Neural progenitor cell (in vitro differentiated cells): ENCODE data around the gene CTIF. TPM values are rescaled to one million over a fixed set of nuclear protein-coding genes. Genes with fewer than 3 reads are reported as not detected.

Experiments
- DNase-seq: peaks from one replicate; pipeline ENCODE4 v3.0.0-alpha.2; 2016; ENCODE audit warnings: low spot score
- H2AFZ ChIP-seq: fragments of 200-600 bp; sonication (generic); replicated peaks from 2 replicates; pipeline ENCODE4 v1.6.1; 2016; ENCODE audit warnings: antibody characterized with exemption
- H3F3A ChIP-seq: fragments of 200-600 bp; sonication (generic); 2 replicates; pipeline ENCODE4 v1.6.1; 2016; ENCODE audit warnings: antibody characterized with exemption, low read depth
- H3K27ac ChIP-seq: fragments of 200-600 bp; sonication (generic); 2 replicates; pipeline ENCODE4 v1.5.1; 2016; ENCODE audit warnings: mild to moderate bottlenecking
- H3K27me3 ChIP-seq: fragments of 200-600 bp; sonication (generic); 2 replicates; pipeline ENCODE4 v1.6.1; 2016; ENCODE audit warnings: mild to moderate bottlenecking, moderate library complexity
- H3K36me3 ChIP-seq: fragments of 200-600 bp; sonication (generic); 2 replicates; pipeline ENCODE4 v1.5.1; 2016
- H3K4me1 ChIP-seq: fragments of 200-600 bp; sonication (generic); 2 replicates; pipeline ENCODE4 v1.6.1; 2016; ENCODE audit warnings: mixed run types
- H3K4me2 ChIP-seq: fragments of 200-600 bp; sonication (generic); 2 replicates; pipeline ENCODE4 v1.6.1; 2016
- H3K4me3 ChIP-seq: fragments of 200-600 bp; sonication (generic); 2 replicates; pipeline ENCODE4 v1.5.1; 2016
- H3K79me2 ChIP-seq: fragments of 200-600 bp; sonication (generic); 2 replicates; pipeline ENCODE4 v1.6.1; 2016; ENCODE audit warnings: low read depth
- H3K9ac ChIP-seq: fragments of 200-600 bp; sonication (generic); 2 replicates; pipeline ENCODE4 v1.6.1; 2016
- H3K9me3 ChIP-seq: fragments of 200-600 bp; sonication (generic); 2 replicates; pipeline ENCODE4 v1.5.1; 2016; ENCODE audit warnings: low read depth
- H4K20me1 ChIP-seq: fragments of 200-600 bp; sonication (generic); 2 replicates; pipeline ENCODE4 v1.6.1; 2016; ENCODE audit warnings: low read depth
- H3K27ac Mint-ChIP-seq: 3 replicates; pipeline ENCODE4 v1.8.0; 2021; ENCODE audit warnings: mixed read lengths
- H3K27me3 Mint-ChIP-seq: 2 replicates; pipeline ENCODE4 v1.8.0; 2022; ENCODE audit warnings: low read depth, mild to moderate bottlenecking, inconsistent platforms, moderate library complexity, mixed read lengths; ENCODE audit not compliant: insufficient read depth
- H3K36me3 Mint-ChIP-seq: 3 replicates; pipeline ENCODE4 v1.8.0; 2021; ENCODE audit warnings: mixed read lengths
- H3K4me1 Mint-ChIP-seq: 3 replicates; pipeline ENCODE4 v1.8.0; 2021; ENCODE audit warnings: mixed read lengths
- H3K4me3 Mint-ChIP-seq: 3 replicates; pipeline ENCODE4 v1.8.0; 2021; ENCODE audit warnings: mild to moderate bottlenecking, moderate library complexity, mixed read lengths
- H3K9me3 Mint-ChIP-seq: 3 replicates; pipeline ENCODE4 v1.8.0; 2020; ENCODE audit warnings: mixed read lengths
- CTCF ChIP-seq: fragments of 200-600 bp; sonication (generic); IDR thresholded peaks from 2 replicates; pipeline ENCODE4 v1.5.1; 2017; ENCODE audit warnings: antibody characterized with exemption, mild to moderate bottlenecking
- EZH2 ChIP-seq: fragments of 200-600 bp; sonication (generic); IDR thresholded peaks from 2 replicates; pipeline ENCODE4 v1.6.1; 2017; ENCODE audit warnings: antibody characterized with exemption, mild to moderate bottlenecking, moderate library complexity
- EZH2phosphoT487 ChIP-seq: fragments of 200-600 bp; sonication (generic); IDR thresholded peaks from 2 replicates; pipeline ENCODE4 v1.6.1; 2017; ENCODE audit warnings: antibody characterized with exemption
- total RNA-seq: library from RNA; depleted of rRNA; stranded (reverse); fragments of >200 nt; gene quantifications from 2 replicates; pipeline ENCODE4 v1.2.3, GENCODE V29; 2015; ENCODE audit warnings: low replicate concordance

CTIF gene
- total RNA-seq, 1 donor from 2014 or later, result 17.6 TPM

- Histone ChIP-seq H3K79me2 (no peaks in the 10 kb centered on the region), H3K4me1 (peaks cover 4% of the 10 kb centered on the region), H3K27ac (no peak overlapping the region), H4K20me1 (no peaks in the 10 kb centered on the region), H3K4me2 (no peak overlapping the region), H3K9me3 (no peaks in the 10 kb centered on the region), H2AFZ (no peak overlapping the region), H3K36me3 (no peaks in the 10 kb centered on the region), H3F3A (no peaks in the 10 kb centered on the region), H3K9ac (no peak overlapping the region), H3K27me3 (no peaks in the 10 kb centered on the region), H3K4me3 (no peak overlapping the region)
- TF ChIP-seq EZH2phosphoT487, result no peak
- no peak for TF ChIP-seq CTCF
- no peak for TF ChIP-seq EZH2
- Mint-ChIP-seq H3K27me3 (peaks cover 3% of the 10 kb centered on the region), H3K4me3 (no peak overlapping the region), H3K36me3 (peaks cover 3% of the 10 kb centered on the region), H3K4me1 (peaks cover 31% of the 10 kb centered on the region), H3K27ac (no peak overlapping the region), H3K9me3 (no peaks in the 10 kb centered on the region)
- DNase-seq, result no peak
Observed at GRCh38 chr18:48774941-48775340, 236.1 kb downstream of the CTIF start.

DNA sequence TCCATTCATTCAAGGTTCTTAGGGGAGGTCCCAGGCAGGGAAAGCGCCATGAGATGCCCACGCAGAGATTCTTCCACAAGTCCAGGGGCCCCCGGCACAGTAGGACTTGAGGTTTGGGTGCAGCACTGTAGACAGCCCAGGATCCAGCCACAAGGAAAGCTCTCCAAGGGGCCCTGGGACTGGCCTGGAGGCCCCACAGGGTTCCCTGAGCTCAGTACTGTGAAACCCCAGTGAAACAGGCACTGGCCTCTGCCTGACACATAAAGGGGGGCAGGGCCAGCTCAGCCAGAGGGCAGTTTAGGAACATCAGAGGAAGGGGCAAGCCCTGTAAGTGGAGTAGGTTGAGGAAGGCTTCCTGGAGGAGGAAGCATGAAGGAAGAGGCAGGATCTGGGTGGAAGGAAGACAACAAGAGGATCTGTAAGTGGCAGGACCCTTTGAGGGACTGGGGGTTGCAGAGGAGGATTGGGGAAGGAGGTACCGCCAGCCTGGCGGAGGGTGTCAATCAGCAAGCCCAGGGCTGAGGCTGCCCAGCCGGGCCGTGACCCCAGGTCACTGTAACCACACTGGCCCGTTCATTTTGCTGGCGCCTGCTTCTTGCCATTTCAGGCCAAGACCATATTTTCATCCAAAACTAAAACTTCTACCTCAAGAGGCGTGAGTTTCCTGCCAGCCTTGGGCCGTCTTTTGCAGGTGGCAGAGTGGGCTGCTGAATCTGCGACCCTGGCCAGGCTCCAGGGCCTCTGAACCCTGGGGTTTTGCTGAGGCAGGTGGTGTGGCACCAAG, 236.7 kb downstream of the CTIF start:
- Histone ChIP-seq H3K4me1 (peaks cover 5% of the 10 kb centered on the region), H3K36me3 (no peaks in the 10 kb centered on the region), H3K9ac (no peak overlapping the region), H2AFZ (no peak overlapping the region), H3K4me2 (no peak overlapping the region), H3K27ac (no peak overlapping the region), H3K79me2 (no peaks in the 10 kb centered on the region), H3F3A (no peaks in the 10 kb centered on the region), H3K9me3 (no peaks in the 10 kb centered on the region), H4K20me1 (no peaks in the 10 kb centered on the region), H3K27me3 (no peaks in the 10 kb centered on the region), H3K4me3 (no peak overlapping the region)
- Mint-ChIP-seq H3K4me3 (no peak overlapping the region), H3K9me3 (no peaks in the 10 kb centered on the region), H3K27ac (no peak overlapping the region), H3K27me3 (peaks cover 4% of the 10 kb centered on the region), H3K36me3 (peaks cover 3% of the 10 kb centered on the region), H3K4me1 (peaks cover 37% of the 10 kb centered on the region)
- no peak for TF ChIP-seq EZH2phosphoT487
- no peak for TF ChIP-seq EZH2
- no peak for DNase-seq

GRCh38 chr18:48776156-48776555, 237.3 kb downstream of the CTIF start:
- Histone ChIP-seq H2AFZ (no peak overlapping the region), H3K9me3 (no peaks in the 10 kb centered on the region), H3K27me3 (no peaks in the 10 kb centered on the region), H3K36me3 (no peaks in the 10 kb centered on the region), H3K4me2 (no peak overlapping the region), H3K79me2 (no peaks in the 10 kb centered on the region), H3K4me3 (no peak overlapping the region), H3K27ac (no peak overlapping the region), H4K20me1 (no peaks in the 10 kb centered on the region), H3K4me1 (peaks cover 11% of the 10 kb centered on the region), H3K9ac (no peak overlapping the region), H3F3A (no peaks in the 10 kb centered on the region)
- Mint-ChIP-seq H3K9me3 (no peaks in the 10 kb centered on the region), H3K27me3 (peaks cover 10% of the 10 kb centered on the region), H3K36me3 (peaks cover 3% of the 10 kb centered on the region), H3K4me3 (no peak overlapping the region), H3K27ac (no peak overlapping the region), H3K4me1 (peaks cover 43% of the 10 kb centered on the region)
- DNase-seq, result no peak
- TF ChIP-seq EZH2 (no peak), EZH2phosphoT487 (no peak), CTCF (no peak)

DNA sequence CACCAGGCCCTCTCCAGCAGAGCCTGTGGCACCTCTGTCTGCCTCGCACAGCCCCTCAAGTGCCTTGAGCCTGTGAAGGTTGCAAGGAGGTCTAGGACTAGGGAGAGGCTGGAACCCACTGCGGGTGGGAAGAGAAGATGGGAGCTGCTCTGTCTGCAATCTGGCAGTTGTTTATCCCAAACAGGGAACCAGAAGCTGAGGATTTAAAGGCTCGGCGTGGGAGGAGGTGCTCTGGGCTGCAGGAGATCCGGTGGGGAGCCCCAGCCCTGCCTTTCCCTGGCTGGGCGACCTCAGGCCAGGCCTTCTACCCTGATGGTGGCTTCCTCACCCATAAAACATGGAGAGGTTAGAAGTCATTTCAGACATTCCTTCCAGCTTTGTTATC, 237.8 kb downstream of the CTIF start:
- Histone ChIP-seq H3K79me2 (no peaks in the 10 kb centered on the region), H3K27me3 (no peaks in the 10 kb centered on the region), H2AFZ (no peak overlapping the region), H4K20me1 (no peaks in the 10 kb centered on the region), H3F3A (no peaks in the 10 kb centered on the region), H3K27ac (no peak overlapping the region), H3K4me2 (no peak overlapping the region), H3K9ac (no peak overlapping the region), H3K4me3 (no peak overlapping the region), H3K4me1 (peaks cover 15% of the 10 kb centered on the region), H3K36me3 (no peaks in the 10 kb centered on the region), H3K9me3 (no peaks in the 10 kb centered on the region)
- no peak for TF ChIP-seq EZH2phosphoT487
- TF ChIP-seq CTCF, result no peak
- no peak for TF ChIP-seq EZH2
- Mint-ChIP-seq H3K4me3 (no peak overlapping the region), H3K9me3 (no peaks in the 10 kb centered on the region), H3K27me3 (peaks cover 11% of the 10 kb centered on the region), H3K36me3 (peaks cover 3% of the 10 kb centered on the region), H3K4me1 (peaks cover 47% of the 10 kb centered on the region), H3K27ac (no peak overlapping the region)
- DNase-seq, result no peak
